RWPE1 (cell line): ENCODE data around the gene SGPP2.

Source experiments
- CTCF ChIA-PET: fragments of 350-600 bp; sonication (Branson Sonifier 250); formaldehyde crosslinking; extraction: SDS; loops from one replicate; lab custom pipeline; 2021; lab: Yijun Ruan, JAX
- POLR2A ChIA-PET: fragments of 400-600 bp; formaldehyde crosslinking; extraction: SDS; loops from one replicate; lab custom pipeline; 2020; ENCODE audit warnings: antibody characterized with exemption; ENCODE audit not compliant: low non-redundant PET; lab: Yijun Ruan, JAX
- DNase-seq: peaks from one replicate; pipeline ENCODE4 v3.0.0; 2012; ENCODE audit warnings: low spot score
- H3K27ac ChIP-seq: fragments of 450-650 bp; 2 replicates; pipeline ENCODE4 v1.5.1; 2017
- TF ChIP-seq, protein P1 (sequence below): fragments of 450-650 bp; conservative IDR thresholded peaks from 2 replicates; pipeline ENCODE4 v1.5.1; 2017; ENCODE audit warnings: low read depth, mild to moderate bottlenecking

SGPP2 gene

GRCh38 chr2:222452422-222452950 lies 28.1 kb downstream of the SGPP2 start:
- CTCF ChIA-PET, result no interaction called here
- H3K27ac ChIP-seq, result no peak overlapping the region
- TF ChIP-seq, protein P1, sequence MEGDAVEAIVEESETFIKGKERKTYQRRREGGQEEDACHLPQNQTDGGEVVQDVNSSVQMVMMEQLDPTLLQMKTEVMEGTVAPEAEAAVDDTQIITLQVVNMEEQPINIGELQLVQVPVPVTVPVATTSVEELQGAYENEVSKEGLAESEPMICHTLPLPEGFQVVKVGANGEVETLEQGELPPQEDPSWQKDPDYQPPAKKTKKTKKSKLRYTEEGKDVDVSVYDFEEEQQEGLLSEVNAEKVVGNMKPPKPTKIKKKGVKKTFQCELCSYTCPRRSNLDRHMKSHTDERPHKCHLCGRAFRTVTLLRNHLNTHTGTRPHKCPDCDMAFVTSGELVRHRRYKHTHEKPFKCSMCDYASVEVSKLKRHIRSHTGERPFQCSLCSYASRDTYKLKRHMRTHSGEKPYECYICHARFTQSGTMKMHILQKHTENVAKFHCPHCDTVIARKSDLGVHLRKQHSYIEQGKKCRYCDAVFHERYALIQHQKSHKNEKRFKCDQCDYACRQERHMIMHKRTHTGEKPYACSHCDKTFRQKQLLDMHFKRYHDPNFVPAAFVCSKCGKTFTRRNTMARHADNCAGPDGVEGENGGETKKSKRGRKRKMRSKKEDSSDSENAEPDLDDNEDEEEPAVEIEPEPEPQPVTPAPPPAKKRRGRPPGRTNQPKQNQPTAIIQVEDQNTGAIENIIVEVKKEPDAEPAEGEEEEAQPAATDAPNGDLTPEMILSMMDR, result no peak
- POLR2A ChIA-PET, result no interaction called here
- DNase-seq, result no peak

DNA sequence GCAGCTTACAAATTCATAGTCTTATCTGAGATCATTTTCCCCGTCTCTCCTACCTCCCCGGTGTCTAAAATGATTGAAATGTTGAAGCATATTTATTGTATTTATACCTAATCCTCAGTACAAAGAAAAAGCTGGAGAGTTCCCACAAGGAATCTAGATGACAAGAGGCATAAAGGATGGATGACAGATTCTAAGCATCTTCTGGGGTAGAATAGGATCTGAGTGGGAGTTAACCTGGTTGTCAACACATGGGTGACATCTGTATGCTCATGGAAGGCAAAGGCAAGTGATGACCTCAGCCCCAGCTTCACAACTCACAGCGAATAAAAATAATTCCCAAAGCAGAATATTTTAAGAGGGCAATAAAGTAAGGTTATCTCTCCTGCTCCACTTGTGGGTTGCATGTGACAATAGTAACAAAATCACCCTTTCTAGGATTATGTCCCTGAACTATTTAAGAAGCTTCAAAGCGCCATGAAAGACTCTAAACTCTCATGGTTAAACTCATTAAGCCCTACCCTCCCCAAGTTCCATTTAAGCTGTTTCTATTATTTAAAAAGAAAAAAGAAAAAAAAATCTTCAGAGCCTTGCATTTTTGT lies 32.2 kb downstream of the SGPP2 start:
- no peak overlapping the region for H3K27ac ChIP-seq
- TF ChIP-seq, protein P1, result no peak
- DNase-seq, result no peak
- ChIA-PET POLR2A (no interaction called here), CTCF (interaction anchor here (0.6 to 0.7 kb wide), 2 partner anchors 10 to 69 kb away, joined by 4 to 5 read pairs; no protein-coding TSS in a partner anchor)

DNA sequence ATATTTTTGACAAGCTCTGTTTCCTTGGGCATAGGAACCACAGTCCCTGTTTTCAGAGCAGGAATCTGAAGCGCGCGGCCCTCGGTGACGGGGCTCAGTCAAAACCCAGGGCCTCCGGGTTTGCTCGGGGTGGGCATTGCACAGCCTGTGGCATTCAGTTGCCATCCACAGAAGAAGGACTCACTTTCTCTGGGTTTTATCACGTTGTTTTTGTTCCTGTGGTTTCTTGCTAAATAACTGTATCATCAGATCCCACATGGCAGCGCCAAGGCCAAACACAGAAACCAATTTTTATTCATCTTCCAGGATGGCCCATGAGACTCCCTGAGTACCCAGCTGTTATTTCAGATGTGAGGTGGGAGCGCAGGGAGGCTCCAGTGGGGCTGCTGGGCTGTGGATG lies 35.6 kb downstream of the SGPP2 start:
- H3K27ac ChIP-seq, result no peak overlapping the region
- TF ChIP-seq, protein P1, result no peak
- ChIA-PET POLR2A (no interaction called here), CTCF (interaction anchor here (0.6 kb wide), 1 partner anchor 358 kb away, joined by 3 read pairs; no protein-coding TSS in a partner anchor)
- no peak for DNase-seq

DNA sequence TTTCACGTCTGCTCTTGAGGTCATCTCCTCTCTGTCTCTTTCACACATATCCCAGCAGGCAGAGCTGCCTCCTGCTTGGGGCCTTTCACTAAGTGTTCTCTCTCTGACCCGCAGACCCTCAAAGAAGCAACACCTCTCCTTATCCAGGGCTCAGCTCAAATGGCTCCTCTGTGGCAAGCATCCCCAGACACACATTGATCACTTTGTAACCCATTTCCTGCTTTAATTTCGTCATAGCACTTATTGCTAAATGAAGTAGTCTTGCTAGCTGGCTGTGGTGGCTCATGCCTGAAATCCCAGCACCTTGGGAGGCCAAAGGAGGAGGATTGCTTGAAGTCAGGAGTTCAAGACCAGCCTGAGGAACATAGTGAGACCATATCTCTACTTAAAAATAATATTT lies 41.4 kb downstream of the SGPP2 start:
- ChIA-PET CTCF (no interaction called here), POLR2A (no interaction called here)
- DNase-seq, result no peak
- H3K27ac ChIP-seq, result no peak overlapping the region
- TF ChIP-seq, protein P1, result no peak

DNA sequence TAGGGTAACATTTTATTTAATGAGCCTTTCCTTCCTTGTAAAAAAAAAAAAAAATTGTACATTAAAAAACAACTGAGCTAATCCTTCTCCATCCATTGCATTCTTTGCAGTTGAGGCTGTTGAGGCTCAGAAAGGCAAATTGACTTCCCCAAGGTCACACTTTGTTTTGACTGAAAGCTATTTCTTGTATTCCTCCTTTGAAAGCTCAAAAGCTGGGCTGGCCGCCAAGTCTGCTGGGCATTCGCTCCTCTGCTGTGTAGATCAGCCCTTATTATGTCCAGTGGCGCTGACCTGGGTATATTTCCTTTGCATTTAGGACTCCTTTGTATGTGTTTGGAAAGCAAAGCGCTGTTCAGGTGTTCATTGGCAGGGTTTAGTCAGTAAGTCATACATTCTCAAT lies 44.0 kb downstream of the SGPP2 start:
- no peak for DNase-seq
- TF ChIP-seq, protein P1, result no peak
- ChIA-PET CTCF (interaction anchor here (0.6 to 0.7 kb wide), 4 partner anchors 166 to 586 kb away, joined by 4 to 7 read pairs (median 6); no protein-coding TSS in a partner anchor), POLR2A (no interaction called here)
- no peak overlapping the region for H3K27ac ChIP-seq

GRCh38 chr2:222470802-222471468 lies 46.6 kb downstream of the SGPP2 start:
- ChIA-PET CTCF (interaction anchor here (0.6 kb wide), 1 partner anchor 153 kb away, joined by 3 read pairs; no protein-coding TSS in a partner anchor), POLR2A (no interaction called here)
- H3K27ac ChIP-seq, result no peak overlapping the region
- TF ChIP-seq, protein P1, result no peak
- no peak for DNase-seq
